HFF-Myc (cell line): Measurements from ENCODE around the gene SNX15.

Experiments used
- DNase-seq: peaks from one replicate; pipeline ENCODE4 v3.0.0-alpha.2; 2011; ENCODE audit warnings: low read depth; ENCODE audit errors: extremely low read depth
- H3K4me3 ChIP-seq: replicated peaks from 2 replicates; pipeline ENCODE4 v1.5.1; 2011; ENCODE audit warnings: low read depth, mild to moderate bottlenecking, control low read depth, low read length
- CTCF ChIP-seq: IDR thresholded peaks from 2 replicates; pipeline ENCODE4 v1.5.1; 2012; ENCODE audit warnings: mild to moderate bottlenecking, low read depth, low read length, control low read depth; ENCODE audit errors: missing control alignments

The SNX15 gene

GRCh38 chr11:65078786-65079342 is 51.6 kb downstream of the SNX15 start:
- no peak overlapping the region for H3K4me3 ChIP-seq
- DNase-seq = no peak
- TF ChIP-seq CTCF = no peak

GRCh38 chr11:65083134-65083833 is 56.0 kb downstream of the SNX15 start:
- TF ChIP-seq CTCF = no peak
- peak overlapping the region; percentile 72 for H3K4me3 ChIP-seq
- no peak for DNase-seq

GRCh38 chr11:65083834-65084597 is 56.8 kb downstream of the SNX15 start, which contains the start of the genes CDCA5 and ZFPL1:
Gene CDCA5, minus strand, starts transcription at chr11:65084040. Its CDS starts 62 bp downstream, at chr11:65083978.
Gene ZFPL1, plus strand, starts transcription at chr11:65084222. Its CDS starts 477 bp downstream, at chr11:65084699.
- DNase-seq = peak; percentile 81
- no peak for TF ChIP-seq CTCF
- H3K4me3 ChIP-seq = peak within 1 kb of the TSS; percentile 72

GRCh38 chr11:65084598-65085375 is 57.5 kb downstream of the SNX15 start:
- H3K4me3 ChIP-seq = peak overlapping the region; percentile 72
- no peak for TF ChIP-seq CTCF
- DNase-seq = no peak

GRCh38 chr11:65085446-65085845 is 58.2 kb downstream of the SNX15 start:
- no peak for TF ChIP-seq CTCF
- DNase-seq = no peak
- H3K4me3 ChIP-seq = peak overlapping the region; percentile 72; the same call in 1 of the 2 replicates

- no peak overlapping the region for H3K4me3 ChIP-seq
- no peak for DNase-seq
- TF ChIP-seq CTCF = no peak
Measured at GRCh38 chr11:65086809-65087208, 59.6 kb downstream of the SNX15 start.
